G401 (cell line): Measurements from ENCODE around the gene HSPB9. TPM values are rescaled to one million over a fixed set of nuclear protein-coding genes. Genes with fewer than 3 reads are reported as not detected.

Experiments
- DNase-seq: peaks from one replicate; pipeline ENCODE4 v3.0.0-alpha.2; 2015; ENCODE audit warnings: low spot score
- in situ Hi-C: cut with HindIII; loops from 2 replicates; pipeline ENCODE4 v1.10.0; 2016; ENCODE audit warnings: low sequenced_read_pairs, mixed read lengths
- total RNA-seq: library from RNA; depleted of rRNA; stranded (reverse); fragments of >200 nt; shearing (Covaris generic); gene quantifications from 2 replicates; pipeline ENCODE4 v1.2.3, GENCODE V29; 2014; rRNA removed

HSPB9 gene
- total RNA-seq, 1 experiment from 2014 or later, result not detected

DNA sequence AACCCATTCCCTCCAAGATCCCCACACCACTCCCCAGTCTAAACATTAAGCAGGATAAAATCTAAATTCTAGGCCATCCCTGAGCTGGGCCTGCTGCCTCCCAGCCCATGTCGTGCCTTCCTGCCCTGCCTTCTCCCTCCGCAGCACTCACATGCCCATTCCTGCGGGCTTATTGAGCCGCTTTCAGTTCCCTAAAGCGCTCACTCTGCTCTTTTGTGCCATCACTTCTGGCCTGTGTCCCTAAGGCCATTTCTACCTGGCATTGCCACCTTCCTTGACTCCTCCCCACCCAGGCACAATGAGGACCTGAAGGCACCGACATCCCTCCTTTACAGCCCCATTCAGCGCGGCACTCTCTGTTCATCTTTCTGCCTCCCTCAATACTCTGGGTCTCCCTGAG lies 45.2 kb downstream of the HSPB9 start:
- DNase-seq, result no peak
- in situ Hi-C loops, result no loop called here

- in situ Hi-C loops, result no loop called here
- DNase-seq, result no peak
Observed at GRCh38 chr17:42169351-42169750, 46.7 kb downstream of the HSPB9 start.

DNA sequence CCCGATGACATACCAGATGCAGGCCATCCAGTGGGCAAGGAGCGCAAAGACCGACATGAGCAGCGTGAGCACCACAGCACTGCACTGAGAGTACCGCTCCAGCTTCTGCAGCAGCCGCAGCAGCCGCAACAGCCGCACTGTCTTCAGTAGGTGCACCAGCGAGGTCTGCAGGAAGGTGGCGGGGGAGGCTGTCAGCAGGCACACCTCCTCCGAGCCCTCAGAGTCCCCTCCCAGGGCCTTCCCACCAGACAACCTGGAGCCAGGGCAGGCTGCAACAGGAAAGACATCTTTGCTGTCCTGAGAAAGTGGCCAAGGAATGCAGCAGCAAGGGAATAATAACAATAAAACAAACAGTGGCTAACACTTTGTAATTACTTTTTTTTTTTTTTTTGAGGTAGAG lies 49.2 kb downstream of the HSPB9 start:
- in situ Hi-C loops, result loop anchor here (5.0 kb wide), 1 partner anchor 85 kb away; no protein-coding TSS in a partner anchor
- DNase-seq, result no peak

Other genes starting within 250 kb of the HSPB9 start
- 193 and 255 TPM in 2 replicates for gene ACLY, start 203.9 kb upstream of the HSPB9 start, total RNA-seq
- gene ODAD4, start 192.2 kb upstream of the HSPB9 start, total RNA-seq, result 1.7 TPM in 1 of 2 replicates, not detected in the other
- gene CNP, start 156.0 kb upstream of the HSPB9 start, total RNA-seq, result 55.4 and 76.7 TPM in 2 replicates
- gene DNAJC7, start 105.4 kb upstream of the HSPB9 start, total RNA-seq, result 148 and 158 TPM in 2 replicates
- gene NKIRAS2, start 102.7 kb upstream of the HSPB9 start, total RNA-seq, result 42.6 and 65.5 TPM in 2 replicates
- 1.7 and 2.3 TPM in 2 replicates for gene C17orf113, start 72.2 kb upstream of the HSPB9 start, total RNA-seq
- 1.8 and 1.9 TPM in 2 replicates for gene ZNF385C, start 24.3 kb upstream of the HSPB9 start, total RNA-seq
- gene DHX58, start 10.1 kb upstream of the HSPB9 start, total RNA-seq, result 2.4 and 6.5 TPM in 2 replicates
- 26.3 and 28.6 TPM in 2 replicates for gene KAT2A, start 1.4 kb upstream of the HSPB9 start, total RNA-seq
- 130 and 145 TPM in 2 replicates for gene RAB5C, start 32.2 kb downstream of the HSPB9 start, total RNA-seq
- gene KCNH4, start 58.3 kb downstream of the HSPB9 start, total RNA-seq, result not detected in 2 replicates
- gene HCRT, start 62.6 kb downstream of the HSPB9 start, total RNA-seq, result not detected in 2 replicates
- gene GHDC, start 71.7 kb downstream of the HSPB9 start, total RNA-seq, result 1.1 and 1.4 TPM in 2 replicates
- gene STAT5B, start 153.6 kb downstream of the HSPB9 start, total RNA-seq, result 10.4 and 15.8 TPM in 2 replicates
- 0.18 and 0.31 TPM in 2 replicates for gene STAT5A, start 165.7 kb downstream of the HSPB9 start, total RNA-seq